Stimulated activated CD8-positive, alpha-beta memory T cell treated with anti-CD3 and anti-CD28 coated beads, Interleukin-4, amount 100 ng/mL, for 1 hour (primary cell): ENCODE results near the gene UBR2.
"Not testable (repeated sequence)": the region's sequence is repeated elsewhere in the genome, so short reads cannot be mapped to it uniquely, and the experiment has no call there.

ENCODE experiments used
- DNase-seq, 2 donors: peaks; one replicate each; pipeline ENCODE4 v3.0.0-alpha.2; 2020; ENCODE audit warnings: low read depth in 2 of 2, low spot score in 1 of 2

The UBR2 gene

DNA sequence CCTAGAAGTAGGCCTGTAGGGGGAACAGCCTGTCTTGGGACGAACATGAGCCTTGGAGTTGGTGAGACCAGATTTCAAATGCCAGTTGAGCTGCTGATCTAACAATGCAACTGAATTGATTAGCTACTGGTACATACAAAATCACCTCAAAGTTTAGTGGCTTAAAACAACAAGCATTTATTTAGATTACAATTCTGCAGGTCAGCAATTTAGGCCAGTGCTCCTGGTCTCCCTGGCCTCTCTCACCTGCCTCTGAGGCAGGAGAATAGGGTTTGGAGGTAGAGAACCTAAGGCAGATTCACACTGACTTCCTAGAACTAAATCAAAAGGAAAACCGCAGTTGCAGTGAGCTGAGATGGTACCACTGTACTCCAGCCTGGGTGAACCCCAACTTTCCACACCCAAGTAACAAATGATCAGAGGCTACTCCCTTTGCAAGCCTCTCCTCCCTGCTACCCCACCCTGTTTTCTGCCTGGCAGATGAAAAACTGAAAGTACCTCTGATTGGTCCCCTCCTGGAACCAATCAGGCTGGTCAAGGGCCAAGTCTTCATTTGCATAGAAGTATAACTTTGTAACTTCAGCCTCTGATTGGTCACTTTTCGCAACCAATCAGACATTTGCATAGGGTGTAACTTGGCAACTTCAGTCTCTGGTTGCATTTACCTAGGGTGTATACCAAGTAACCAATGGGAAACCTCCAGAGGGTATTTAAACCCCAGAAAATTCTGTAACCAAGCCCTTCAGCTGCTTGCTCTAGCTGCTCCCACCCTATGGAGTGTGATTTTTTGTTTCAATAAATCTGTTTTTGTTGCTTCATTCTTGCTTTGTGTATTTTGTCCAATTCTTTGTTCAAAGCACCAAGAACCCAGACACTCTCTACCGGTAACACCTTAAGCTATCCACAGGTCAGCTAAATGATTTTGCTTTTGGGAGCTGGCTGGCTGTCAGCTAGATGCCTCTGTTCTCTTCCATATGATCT lies 8.1 kb upstream of the UBR2 start:
- no peak for DNase-seq

DNA sequence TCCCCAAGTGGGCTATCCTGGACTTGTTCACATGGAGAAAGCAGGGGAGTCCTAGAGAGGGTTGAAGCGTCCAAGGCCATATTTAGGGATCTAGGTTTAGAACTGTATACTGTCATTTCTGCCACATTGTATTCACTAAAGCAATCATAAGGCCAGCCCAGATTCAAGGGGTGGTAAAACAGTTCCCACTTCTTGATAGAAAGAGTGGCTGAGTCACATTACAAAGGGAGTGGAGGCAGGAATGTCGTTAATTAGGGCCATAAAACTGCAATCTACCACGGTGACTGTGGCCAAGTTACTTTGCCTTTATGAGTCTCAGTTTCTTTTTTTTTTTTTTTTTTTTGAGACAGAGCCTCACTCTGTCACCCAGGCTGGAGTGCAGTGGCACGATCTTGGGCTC lies 7.4 kb upstream of the UBR2 start:
- no peak for DNase-seq

DNA sequence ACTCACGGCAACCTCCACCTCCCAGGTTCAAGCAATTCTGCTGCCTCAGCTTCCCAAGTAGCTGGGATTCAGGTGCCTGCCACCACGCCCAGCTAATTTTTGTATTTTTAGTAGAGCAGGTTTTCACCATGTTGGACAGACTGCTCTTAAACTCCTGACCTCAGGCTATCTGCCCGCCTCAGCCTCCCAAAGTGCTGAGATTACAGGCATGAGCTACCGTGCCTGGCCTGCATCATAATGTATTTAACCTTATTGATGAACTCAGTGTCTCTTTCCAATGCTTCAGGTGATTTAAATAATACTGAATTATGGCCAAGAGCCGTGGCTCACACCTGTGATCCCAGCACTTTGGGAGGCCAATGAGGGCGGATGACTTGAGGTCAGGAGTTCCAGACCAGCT lies 4.6 kb upstream of the UBR2 start:
- DNase-seq: not testable (repeated sequence)

DNA sequence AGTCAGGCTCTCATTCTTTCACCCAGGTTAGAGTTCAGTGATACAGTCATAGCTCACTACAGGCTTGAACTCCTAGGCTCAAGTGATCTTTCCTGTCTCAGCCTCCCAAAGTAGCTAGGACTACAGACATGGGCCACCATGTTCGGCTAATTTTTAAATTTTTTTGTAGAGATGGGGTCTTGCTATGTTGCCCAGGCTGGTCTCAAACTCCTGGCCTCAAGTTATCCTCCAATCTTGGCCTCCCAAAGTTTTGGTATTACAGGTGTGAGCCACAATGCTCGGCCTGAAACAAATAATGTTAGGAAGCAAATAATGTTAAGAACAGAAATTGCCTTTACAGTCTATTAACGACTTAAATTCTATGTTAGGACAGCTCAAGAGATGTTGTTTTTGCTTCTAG lies 1.8 kb upstream of the UBR2 start:
- no peak for DNase-seq

DNA sequence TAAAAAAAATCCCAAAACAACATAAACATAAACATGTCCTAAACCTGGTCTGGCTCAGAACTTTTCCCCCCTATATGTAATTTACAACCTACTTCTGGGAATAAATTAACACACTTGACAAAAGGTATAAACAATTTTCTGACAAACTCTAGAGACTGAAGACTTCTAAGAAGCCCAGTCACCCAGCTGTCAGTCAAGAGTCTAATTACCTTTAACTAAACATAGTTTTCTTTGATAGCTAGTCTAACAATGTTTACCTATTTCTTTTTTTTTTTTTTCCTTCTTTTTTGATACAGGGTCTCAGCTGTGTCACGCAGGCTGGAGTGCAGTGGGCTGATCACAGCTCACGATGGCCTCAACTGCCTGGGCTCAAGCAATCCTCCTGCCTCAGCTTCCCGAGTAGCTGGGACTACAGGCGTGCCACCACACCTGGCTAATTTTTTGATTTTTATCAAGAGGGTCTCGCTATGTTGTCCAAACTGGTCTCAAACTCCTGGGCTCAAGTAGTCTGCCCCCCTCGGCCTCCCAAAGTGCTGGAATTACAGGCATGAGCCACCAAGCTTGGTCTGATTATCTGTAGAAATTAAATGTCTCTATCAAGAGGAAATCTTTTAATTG lies 932 bp upstream of the UBR2 start:
- no peak for DNase-seq

DNA sequence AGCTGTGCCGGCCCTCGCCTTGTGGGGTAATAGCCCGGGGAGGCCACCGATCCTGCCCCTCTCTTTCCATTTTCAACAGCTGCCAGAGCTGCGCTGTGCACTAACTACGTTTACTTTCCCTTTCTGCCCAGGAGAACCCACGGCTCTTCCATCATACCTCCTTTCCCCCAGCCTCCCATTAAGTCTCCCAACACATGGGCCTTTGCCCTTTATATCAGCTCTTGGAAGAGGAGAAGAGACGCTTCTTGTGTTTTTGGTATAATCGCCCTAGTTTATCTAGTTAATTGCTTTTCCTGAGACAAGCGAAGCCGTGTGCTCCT lies 637 bp downstream of the UBR2 start:
- no peak for DNase-seq

DNA sequence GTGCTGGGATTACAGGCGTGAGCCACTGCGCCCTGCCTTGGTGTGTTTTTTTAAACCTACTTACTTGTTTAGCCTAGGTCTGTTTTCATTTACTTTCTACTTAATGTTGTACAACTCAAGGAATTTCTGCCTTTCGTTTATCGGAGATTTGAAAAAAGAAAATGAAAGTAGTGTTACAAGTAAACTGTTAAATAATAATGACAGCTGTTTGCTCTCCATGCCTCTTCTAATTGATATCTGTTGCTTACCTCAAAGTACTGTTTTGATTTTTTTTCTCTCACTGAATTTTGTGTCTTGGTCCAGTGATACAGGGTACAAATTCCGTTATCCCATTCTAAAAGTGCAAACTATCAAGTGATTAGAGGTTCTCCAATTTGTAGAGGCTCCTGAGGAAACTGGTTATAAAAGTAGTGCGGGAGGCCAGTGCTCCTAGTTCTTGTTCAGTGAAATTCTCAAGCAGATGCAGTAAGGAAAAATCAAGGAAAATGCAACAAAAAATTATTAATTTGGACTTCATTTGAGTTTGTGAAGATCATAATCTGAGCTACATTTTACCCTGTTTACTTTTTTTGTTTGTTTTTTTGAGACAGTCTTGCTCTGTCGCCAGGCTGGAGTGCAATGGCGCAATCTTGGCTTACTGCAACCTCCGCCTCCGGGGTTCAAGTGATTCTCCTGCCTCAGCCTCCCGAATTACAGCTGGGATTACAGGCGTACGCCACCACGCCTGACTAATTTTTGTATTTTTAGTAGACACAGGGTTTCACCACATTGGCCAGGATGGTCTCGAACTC lies 2.2 kb downstream of the UBR2 start:
- DNase-seq: no peak

DNA sequence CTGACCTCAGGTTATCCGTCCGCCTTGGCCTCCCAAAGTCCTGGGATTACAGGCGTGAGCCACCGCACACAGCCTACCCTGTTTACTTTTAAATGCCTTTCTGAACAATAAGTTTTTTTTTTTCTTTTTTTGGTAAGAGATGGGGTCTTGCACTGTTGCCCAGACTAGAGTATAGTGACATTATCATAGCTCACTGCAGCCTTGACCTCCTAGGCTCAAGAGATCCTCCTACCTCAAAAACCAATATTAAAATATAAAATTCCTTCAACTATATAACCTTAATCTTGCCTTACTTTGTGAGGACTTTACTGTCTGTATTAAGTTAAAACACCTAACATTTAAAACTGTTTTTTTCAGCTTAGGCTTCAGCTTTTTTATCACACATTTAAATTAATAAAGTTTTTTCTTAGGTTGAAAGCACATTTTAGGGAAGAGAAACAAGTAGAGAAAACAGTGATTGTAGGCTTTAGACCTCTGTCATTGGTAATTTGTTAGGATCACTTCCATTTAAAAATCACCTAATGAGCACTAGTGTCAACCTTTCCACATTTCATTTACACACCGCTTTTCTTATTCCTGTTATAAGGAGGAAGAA lies 2.9 kb downstream of the UBR2 start:
- no peak for DNase-seq

DNA sequence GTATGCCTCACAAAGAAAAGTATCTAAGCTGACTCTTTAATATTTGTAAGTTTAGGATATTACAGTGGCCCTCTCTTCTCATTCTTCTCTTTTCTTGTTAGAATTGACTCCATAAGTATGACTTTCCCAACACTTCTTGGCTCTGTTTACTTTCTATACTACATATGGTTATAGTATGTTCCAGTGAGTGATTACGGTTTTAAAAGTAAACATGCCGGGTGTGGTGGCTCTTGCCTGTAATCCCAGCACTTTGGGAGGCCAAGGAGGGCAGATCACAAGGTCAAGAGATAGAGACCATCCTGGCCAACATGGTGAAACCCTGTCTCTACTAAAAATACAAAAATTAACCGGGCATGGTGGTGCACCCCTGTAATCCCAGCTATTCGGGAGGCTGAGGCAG lies 3.4 kb downstream of the UBR2 start:
- not testable (repeated sequence) for DNase-seq

DNA sequence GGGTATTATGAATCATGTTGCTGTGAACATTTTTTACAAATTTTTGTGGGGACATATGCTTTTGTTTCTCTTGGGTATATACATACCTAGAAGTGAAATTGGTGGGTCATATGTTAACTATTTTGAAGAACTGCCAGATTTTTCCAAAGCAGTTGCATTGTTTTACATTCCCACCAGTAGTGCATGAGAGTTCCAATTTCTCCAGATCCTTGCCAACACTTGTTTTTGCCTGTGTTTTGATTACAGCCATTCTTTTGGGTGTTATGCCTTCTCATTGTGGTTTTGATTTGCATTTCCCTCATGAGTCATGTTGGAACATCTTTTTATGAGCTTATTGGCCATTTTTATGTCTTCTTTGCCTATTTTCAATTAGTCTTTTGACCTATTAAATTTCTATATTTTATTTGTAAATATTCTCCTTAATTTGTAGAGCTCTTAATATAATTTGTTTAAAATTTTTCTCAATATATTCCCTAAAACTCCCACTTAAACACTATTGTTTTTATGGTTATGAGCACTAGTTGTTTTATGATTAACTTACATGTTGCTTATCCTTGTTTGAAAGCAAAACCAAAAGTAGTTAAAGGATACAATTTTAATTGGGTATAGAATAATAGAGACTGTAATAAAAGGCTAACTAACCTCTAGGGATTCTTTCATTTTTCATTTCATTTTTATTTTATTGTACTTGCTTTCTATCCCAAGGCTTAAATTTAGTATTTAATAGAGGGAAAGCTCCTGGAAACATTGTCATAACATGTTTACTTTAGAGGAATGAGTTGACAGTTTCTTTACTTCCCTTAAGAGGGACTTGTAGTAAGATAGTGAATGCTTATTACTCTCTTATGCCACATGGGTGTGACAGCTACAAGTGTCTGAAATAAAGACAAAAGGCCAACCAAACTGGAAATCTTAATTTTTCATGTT lies 5.5 kb downstream of the UBR2 start:
- no peak for DNase-seq

DNA sequence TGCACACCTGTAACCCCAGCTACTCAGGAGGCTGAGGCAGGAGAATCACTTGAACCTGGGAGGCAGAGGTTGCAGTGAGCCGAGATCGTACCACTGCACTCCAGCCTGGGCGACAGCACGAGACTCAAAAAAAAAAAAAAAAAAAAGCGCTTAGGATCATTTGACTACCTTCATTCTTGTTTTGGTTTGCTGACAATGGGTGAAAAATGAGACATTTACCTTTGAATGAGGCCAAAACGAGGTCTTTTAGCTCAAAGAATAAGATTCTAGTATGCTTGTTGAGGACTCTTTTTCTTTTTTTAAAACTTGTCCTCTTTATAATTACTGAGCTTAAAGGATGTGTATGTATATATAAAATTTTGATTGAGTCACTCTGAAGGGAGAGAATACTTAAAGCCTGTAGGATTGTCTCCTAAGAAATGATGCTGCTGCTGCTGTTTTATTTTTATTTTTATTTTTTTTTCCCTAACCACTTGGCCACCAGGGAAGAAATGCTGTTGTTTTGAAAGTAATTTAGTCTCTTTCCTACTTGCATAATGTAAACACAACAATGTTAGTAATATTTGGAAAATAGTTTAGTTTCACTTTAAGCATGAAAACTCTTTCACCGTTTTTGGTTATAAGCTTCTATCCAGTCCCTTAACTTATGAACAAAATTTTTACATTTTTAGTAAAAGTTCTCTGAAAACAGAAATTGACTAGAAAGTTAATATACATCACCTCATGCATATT lies 7.9 kb downstream of the UBR2 start:
- no peak for DNase-seq

DNA sequence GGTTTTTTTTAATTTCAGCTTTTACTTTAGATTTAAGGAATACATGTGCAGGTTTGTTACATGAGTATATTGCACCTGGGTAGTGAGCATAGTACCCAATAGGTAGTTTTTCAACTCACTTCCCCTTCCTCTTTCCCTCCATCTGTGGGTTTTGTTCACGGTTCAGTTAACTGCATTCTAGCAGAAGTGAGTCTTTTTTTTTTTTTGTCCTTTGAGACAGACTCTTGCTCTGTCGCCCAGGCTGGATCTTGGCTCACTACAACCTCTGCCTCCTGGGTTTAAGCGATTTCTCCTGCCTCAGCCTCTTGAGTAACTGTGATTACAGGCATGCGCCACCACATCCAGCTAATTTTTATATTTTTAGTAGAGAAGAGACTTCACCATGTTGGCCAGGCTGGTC lies 8.7 kb downstream of the UBR2 start:
- no peak for DNase-seq

DNA sequence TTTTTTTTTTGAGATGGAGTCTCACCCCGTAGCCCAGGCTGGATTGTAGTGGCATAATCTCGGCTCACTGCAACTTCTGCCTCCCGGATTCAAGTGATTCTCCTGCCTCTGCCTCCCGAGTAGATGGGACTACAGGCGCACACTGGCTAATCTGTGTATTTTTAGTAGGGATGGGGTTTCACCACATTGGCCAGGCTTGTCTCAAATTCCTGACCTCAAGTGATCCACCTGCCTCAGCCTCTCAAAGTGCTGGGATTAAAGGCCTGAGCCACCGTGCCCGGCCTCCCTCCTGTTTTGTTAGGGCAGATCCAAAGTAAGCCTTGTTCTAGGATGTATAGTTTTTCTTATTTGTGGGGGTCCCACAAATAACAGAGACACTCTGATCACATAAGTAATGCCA lies 12.7 kb downstream of the UBR2 start:
- not testable (repeated sequence) for DNase-seq

DNA sequence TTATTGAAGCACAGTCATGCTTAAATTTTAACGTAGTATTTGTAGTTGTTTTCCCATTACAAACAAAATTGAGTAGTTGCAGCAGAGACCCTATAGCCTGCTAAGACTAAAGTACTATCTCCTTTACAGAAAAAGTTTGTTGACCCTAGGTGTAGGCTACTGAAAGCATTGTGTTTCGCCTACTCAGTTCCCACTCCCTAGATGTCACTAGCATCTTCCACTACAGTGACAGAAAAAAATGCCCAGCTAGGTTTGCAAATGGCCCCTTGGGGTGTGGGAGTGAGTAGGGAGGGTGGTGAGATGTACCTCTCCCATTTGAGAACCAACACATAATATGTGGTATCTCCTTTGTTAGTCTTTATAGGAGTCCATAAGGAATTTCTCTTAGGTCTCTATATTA lies 34.5 kb downstream of the UBR2 start:
- DNase-seq: no peak

DNA sequence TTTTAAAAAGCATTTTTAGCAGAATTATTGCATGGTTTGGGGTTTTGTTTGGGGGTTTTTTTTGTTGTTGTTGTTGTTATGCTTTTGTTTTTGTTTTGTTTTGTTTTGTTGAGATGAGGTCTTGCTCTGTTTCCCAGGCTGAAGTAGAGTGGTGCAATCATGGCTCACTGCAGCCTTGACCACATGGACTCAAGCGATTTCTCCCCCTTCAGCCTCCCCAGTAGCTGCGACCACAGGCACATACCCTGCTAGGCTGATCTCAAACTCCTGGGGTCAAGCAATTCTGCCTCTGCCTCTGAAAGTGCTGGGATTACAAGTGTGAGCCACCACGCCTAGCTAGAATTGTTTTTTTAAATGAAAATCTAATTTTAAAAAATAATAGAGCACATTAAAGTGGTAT lies 35.7 kb downstream of the UBR2 start:
- no peak for DNase-seq

DNA sequence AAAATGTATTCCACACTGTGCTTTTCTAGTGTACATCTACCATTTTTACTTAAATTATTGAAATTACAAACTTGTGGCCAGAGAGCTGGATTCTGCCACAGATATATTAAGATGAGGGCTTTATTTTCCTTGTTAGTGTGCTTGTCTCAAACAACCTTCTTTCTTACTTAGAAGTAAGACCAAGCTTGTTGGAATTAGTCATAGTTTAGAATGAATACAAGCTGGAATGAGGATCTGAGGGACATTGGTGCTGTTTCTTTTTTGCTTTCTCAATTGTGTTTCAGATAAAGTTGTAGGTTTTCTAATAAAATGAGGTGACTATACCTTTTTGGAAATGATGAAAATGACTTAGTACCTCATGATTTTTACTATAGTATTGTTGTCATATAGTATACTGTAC lies 40.3 kb downstream of the UBR2 start:
- no peak for DNase-seq

DNA sequence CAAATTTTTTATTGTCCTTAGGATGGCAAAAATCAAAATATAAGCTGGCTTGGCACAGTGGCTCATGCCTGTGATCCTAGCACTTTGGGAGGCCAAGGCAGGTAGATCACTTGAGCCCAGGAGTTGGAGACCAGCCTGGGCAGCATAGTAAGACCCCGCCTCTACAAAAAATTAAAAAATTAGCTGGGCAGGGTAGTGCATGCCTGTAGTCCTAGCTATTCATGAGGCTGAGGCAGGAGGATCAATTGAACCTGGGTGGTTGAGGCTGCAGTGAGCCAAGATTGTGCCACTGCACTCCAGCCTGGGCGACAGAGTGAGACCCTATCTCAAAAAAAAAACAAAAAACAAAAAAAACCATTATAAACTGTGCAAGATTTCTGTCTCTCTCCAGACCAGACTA lies 40.9 kb downstream of the UBR2 start:
- DNase-seq: not testable (repeated sequence)

DNA sequence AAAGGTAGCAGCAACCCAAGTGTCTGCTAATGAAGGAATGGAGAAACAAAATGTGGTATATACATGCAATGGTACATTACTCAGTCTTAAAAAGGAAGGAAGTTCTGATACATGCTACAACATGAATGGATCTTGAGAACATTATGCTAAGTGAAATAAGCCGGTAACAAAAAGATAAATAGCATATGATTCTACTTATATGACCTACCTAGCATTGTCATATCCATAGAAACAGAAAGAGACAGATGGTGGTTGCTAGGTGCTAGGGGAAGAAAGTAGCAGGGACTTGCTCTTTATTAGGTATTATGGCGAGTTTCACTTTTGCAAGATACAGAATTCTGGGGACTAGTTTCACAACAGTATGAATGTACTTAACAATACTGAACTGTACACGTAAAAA lies 46.6 kb downstream of the UBR2 start:
- DNase-seq: no peak

DNA sequence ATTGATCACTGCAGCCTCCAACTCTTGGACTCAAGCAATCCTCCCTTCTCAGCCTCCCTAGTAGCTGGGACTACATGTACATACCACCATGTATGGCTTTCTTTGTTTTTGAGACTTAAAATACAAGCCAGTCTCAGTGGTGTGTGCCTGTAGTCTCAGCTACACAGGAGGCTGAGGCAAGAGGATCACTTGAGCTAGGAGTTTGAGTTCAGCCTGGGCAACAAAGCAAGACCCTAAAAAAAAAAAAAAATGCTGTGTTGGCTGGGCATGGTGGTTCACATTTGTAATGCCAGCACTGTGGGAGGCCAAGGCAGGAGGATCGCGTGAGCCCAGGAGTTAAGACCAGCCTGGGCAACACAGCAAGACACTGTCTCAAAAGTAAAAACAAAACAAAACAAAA lies 51.7 kb downstream of the UBR2 start:
- DNase-seq: no peak

DNA sequence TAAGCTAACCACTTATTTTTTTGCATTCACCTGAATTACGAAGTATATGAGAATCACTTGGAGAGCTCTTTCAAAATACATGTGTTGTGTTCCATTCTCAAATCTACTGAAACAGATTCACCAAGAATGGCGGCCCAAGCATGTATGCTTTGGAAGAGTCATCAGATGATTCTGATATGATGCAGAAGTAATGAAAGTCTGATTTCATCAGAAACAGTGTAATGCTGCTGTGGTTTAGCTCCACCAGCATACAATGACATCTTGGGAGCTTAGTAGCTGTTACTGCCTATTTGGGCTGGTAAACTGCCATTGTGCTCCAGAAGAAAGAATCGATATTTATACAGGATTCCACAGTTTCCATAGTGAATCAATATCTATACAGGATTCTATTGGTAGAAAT lies 52.9 kb downstream of the UBR2 start:
- DNase-seq: no peak
